Motor neuron (in vitro differentiated cells): Measurements from ENCODE around the gene DDHD1. TPM values are rescaled to one million over a fixed set of nuclear protein-coding genes. Genes with fewer than 3 reads are reported as not detected.

ENCODE experiments used
- ATAC-seq, 8 experiments: fragments of 200-7000 bp; cut with Tn5 transposase; replicated peaks in 6 of 8; 2 replicates each; pipeline ENCODE4 v1.8.0; 2021; ENCODE audit warnings: mild to moderate bottlenecking in 8 of 8, moderate library complexity in 8 of 8
- H3K27ac ChIP-seq, 2 donors: fragments of 250-450 bp; sonication (Bioruptor Pico); 2 replicates each; pipeline ENCODE4 v1.9.0; 2021; ENCODE audit warnings: antibody characterized with exemption in 2 of 2, mild to moderate bottlenecking in 2 of 2, moderate library complexity in 1 of 2
- H3K4me1 ChIP-seq, 2 donors: fragments of 250-450 bp; sonication (Bioruptor Pico); replicated peaks in 1 of 2; 2 replicates each; pipeline ENCODE4 v1.6.1; 2021; ENCODE audit warnings: antibody characterized with exemption in 2 of 2, mild to moderate bottlenecking in 2 of 2, moderate library complexity in 1 of 2
- H3K4me3 ChIP-seq, 5 donors: fragments of 250-450 bp; sonication (Bioruptor Pico); 2 replicates each; pipeline ENCODE4 v1.9.0; 2021; ENCODE audit warnings: antibody characterized with exemption in 5 of 5, mild to moderate bottlenecking in 5 of 5, moderate library complexity in 4 of 5
- WGBS, 10 experiments: fragments of 450-650 bp; shearing (Covaris generic); methylation state at CpG; one replicate each; pipeline ENCODE4 v1.0.0; 2022; 5-methylcytosine and 5-hydroxymethylcytosine counted together
- in situ Hi-C, 9 experiments: fragments of 400-800 bp; cut with MboI; loops; one replicate each; pipeline ENCODE4 v1.15.0; 2021; ENCODE audit warnings: low sequenced_read_pairs in 9 of 9, low pct_unique_long_range_greater_than_20kb in 2 of 9; ENCODE audit not compliant: unreplicated experiment in 9 of 9
- total RNA-seq, 8 experiments: library from RNA; unstranded; fragments of 300-600 nt; gene quantifications; 2 replicates each; pipeline versions ENCODE4 v1.2.3 to v1.2.4, GENCODE V29; 2022

Gene DDHD1
- total RNA-seq, 8 experiments from 2014 or later = 14.1 to 43.8 (median 17.3) TPM

GRCh38 chr14:52987514-52987913, 165.6 kb downstream of the DDHD1 start:
- in situ Hi-C loops = loop anchor here in 1 of 9 experiments (25.0 kb wide), 1 partner anchor 300 kb away; no protein-coding TSS in a partner anchor
- Histone ChIP-seq H3K4me3 (no peak overlapping the region), H3K27ac (peak overlapping the region in 1 of 2 donors; percentile 42), H3K4me1 (peaks cover 0 to 13% of the 10 kb centered on the region in 2 donors)
- peak in 3 of 8 experiments; percentile 41 to 81 (median 57) for ATAC-seq
- 0 to 100% (median 67%) methylated on average over 1 to 3 of the region's 3 CpGs; no CpG with 5 or more reads in 1 of the 10 experiments for WGBS, 10 experiments

- 20 to 61% (median 50%) methylated on average over 1 to 2 of the region's 2 CpGs; no CpG with 5 or more reads in 3 of the 10 experiments for WGBS, 10 experiments
- no peak overlapping the region for H3K27ac ChIP-seq
- no peak for ATAC-seq
- no peak overlapping the region for H3K4me3 ChIP-seq
- H3K4me1 ChIP-seq = peaks cover 0 to 13% of the 10 kb centered on the region in 2 donors
- in situ Hi-C loops = loop anchor here in 1 of 9 experiments (25.0 kb wide), 1 partner anchor 300 kb away; no protein-coding TSS in a partner anchor
Observed at GRCh38 chr14:52987042-52987441, 166.1 kb downstream of the DDHD1 start.

Other genes with a start within 250 kb of the DDHD1 start
- 100 to 1,000 TPM in 3 of 8 experiments, 10 to 100 TPM in 5; 28.5 to 148 (median 64.9) TPM for gene FERMT2, start 202.3 kb downstream of the DDHD1 start, total RNA-seq